K562 (cell line): Measurements from ENCODE around the gene GPR162. TPM values are rescaled to one million over a fixed set of nuclear protein-coding genes. Genes with fewer than 3 reads are reported as not detected.

Experiments used
- GATAD2B ChIP-seq: fragments of 450-650 bp; IDR thresholded peaks from 2 replicates; pipeline ENCODE4 v1.6.1; 2017; ENCODE audit warnings: mild to moderate bottlenecking, borderline replicate concordance
- MCM3 ChIP-seq: fragments of 450-650 bp; IDR thresholded peaks from 2 replicates; pipeline ENCODE4 v1.6.1; 2016
- OTX1 ChIP-seq: fragments of 450-650 bp; formaldehyde crosslinking; IDR thresholded peaks from 2 replicates; pipeline ENCODE4 v1.4.0; 2022; ENCODE audit warnings: mild to moderate bottlenecking
- SREBF2 ChIP-seq: sonication (generic); formaldehyde crosslinking; IDR thresholded peaks from 2 replicates; pipeline ENCODE4 v1.4.0; 2020; ENCODE audit warnings: mild to moderate bottlenecking, missing genetic modification reagents
- ZFPM2 ChIP-seq: fragments of 250-450 bp; sonication (Bioruptor Pico); IDR thresholded peaks from 2 replicates; pipeline ENCODE4 v1.5.1; 2022; ENCODE audit warnings: mild to moderate bottlenecking
- ZNF217 ChIP-seq: sonication (generic); formaldehyde crosslinking; IDR thresholded peaks from 2 replicates; pipeline ENCODE4 v1.8.0; 2022; ENCODE audit warnings: mild to moderate bottlenecking, missing genetic modification reagents
- ZSCAN32 ChIP-seq: fragments of 450-650 bp; formaldehyde crosslinking; IDR thresholded peaks from 2 replicates; pipeline ENCODE4 v1.4.0; 2020; ENCODE audit warnings: mild to moderate bottlenecking, moderate library complexity
- polyA plus RNA-seq, 8 experiments: library from polyadenylated mRNA; depleted of rRNA in 4 of 8; stranded (reverse) in 5 of 8; unstranded in 3 of 8; fragments of >200 nt; fragmentation: Nextera tagmentation in 2 of 8; fragmentation: Illumina TruSeq in 1 of 8; extraction: Ambion mirVana in 2 of 8; extraction: Trizol in 1 of 8; gene quantifications; 2 replicates each; pipeline versions ENCODE4 v1.2.1 to v1.2.3, GENCODE V29; 2011 to 2014; ENCODE audit warnings: inconsistent platforms in 1 of 8, missing spikeins in 1 of 8
- total RNA-seq, 7 experiments: library from RNA; depleted of rRNA in 6 of 7; stranded (reverse); fragments of >200 nt in 6 of 7; fragmentation: Illumina TruSeq in 2 of 7; extraction: Trizol in 2 of 7; gene quantifications; 2 replicates each; pipeline versions ENCODE4 v1.2.1 to v1.2.3, GENCODE V29; 2011 to 2021; ENCODE audit warnings: low replicate concordance in 1 of 7
- TF ChIP-seq, protein P1 (sequence below), 2 experiments: fragments of 450-650 bp in 1 of 2; sonication (generic) in 1 of 2; formaldehyde crosslinking in 1 of 2; IDR thresholded peaks; 2 replicates each; pipeline versions ENCODE4 v1.7.1 to v1.9.0; 2016 to 2022; ENCODE audit warnings: inconsistent platforms in 1 of 2, mild to moderate bottlenecking in 1 of 2, missing genetic modification reagents in 1 of 2
- TF ChIP-seq, protein P2 (sequence below), 2 experiments: fragments of 450-650 bp in 1 of 2; IDR thresholded peaks; 2 replicates each; pipeline ENCODE4 v1.6.1; 2011 to 2017; ENCODE audit warnings: low read depth in 2 of 2, antibody characterized with exemption in 1 of 2, borderline replicate concordance in 1 of 2, low read length in 1 of 2, mild to moderate bottlenecking in 1 of 2, mixed read lengths in 1 of 2; ENCODE audit not compliant: control insufficient read depth in 1 of 2
- TF ChIP-seq, protein P3 (sequence below): fragments of 450-650 bp; IDR thresholded peaks from 2 replicates; pipeline ENCODE4 v1.6.1; 2016; ENCODE audit warnings: borderline replicate concordance
- TF ChIP-seq, protein P4 (sequence below), 2 experiments: fragments of 250-450 bp in 1 of 2; fragments of 450-650 bp in 1 of 2; sonication (Bioruptor Pico) in 1 of 2; IDR thresholded peaks; 2 replicates each; pipeline versions ENCODE4 v1.6.1 to v1.8.0; 2016 to 2021; ENCODE audit warnings: mild to moderate bottlenecking in 2 of 2, moderate library complexity in 2 of 2, missing compliant biosample characterization in 1 of 2, missing genetic modification characterization in 1 of 2

The GPR162 gene
- total and polyA plus RNA-seq, 9 of the 15 experiments (the other 6 are each of a cell fraction or from before 2014, with no cell fraction given): 0.65 to 1.8 (median 1.1) TPM; not detected in 2

DNA sequence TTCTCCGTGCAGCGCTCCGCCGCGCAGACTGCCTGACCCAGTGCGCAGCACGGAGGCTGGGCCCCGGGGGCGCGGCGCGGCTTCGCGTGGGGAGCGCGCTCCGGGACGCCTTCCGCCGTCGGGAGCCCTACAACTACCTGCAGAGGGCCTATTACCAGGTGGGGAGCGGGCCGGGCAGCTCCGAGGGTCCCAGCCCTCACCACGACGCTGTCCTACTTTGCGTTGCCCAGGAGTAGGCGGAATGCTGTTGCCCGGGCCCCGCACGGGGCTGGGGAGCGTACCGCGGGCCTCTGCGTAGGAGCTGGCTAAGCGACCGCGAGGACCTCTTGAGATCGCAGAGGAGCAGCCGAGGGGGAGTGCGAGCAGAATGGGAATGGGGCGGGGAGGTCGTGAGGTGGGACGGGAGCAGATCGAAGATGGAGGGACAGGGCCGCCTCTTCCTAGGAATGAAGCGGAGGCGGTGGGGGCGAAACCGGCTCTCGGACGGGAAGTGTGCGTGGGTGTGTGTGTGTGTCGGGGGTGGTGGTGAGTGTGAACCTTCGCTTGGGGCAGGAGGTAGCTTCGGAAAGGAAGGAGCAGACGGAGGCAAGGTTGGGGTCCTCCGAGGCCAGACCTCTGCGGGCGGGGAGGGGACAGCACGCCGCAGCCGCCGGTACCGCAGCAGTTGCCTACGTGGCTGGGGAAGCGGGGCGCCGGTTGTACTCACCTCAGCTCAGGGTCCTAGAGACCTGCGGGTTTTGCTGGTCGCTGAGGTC is 7.3 kb downstream of the GPR162 start (continued):
- TF ChIP-seq, protein P1, sequence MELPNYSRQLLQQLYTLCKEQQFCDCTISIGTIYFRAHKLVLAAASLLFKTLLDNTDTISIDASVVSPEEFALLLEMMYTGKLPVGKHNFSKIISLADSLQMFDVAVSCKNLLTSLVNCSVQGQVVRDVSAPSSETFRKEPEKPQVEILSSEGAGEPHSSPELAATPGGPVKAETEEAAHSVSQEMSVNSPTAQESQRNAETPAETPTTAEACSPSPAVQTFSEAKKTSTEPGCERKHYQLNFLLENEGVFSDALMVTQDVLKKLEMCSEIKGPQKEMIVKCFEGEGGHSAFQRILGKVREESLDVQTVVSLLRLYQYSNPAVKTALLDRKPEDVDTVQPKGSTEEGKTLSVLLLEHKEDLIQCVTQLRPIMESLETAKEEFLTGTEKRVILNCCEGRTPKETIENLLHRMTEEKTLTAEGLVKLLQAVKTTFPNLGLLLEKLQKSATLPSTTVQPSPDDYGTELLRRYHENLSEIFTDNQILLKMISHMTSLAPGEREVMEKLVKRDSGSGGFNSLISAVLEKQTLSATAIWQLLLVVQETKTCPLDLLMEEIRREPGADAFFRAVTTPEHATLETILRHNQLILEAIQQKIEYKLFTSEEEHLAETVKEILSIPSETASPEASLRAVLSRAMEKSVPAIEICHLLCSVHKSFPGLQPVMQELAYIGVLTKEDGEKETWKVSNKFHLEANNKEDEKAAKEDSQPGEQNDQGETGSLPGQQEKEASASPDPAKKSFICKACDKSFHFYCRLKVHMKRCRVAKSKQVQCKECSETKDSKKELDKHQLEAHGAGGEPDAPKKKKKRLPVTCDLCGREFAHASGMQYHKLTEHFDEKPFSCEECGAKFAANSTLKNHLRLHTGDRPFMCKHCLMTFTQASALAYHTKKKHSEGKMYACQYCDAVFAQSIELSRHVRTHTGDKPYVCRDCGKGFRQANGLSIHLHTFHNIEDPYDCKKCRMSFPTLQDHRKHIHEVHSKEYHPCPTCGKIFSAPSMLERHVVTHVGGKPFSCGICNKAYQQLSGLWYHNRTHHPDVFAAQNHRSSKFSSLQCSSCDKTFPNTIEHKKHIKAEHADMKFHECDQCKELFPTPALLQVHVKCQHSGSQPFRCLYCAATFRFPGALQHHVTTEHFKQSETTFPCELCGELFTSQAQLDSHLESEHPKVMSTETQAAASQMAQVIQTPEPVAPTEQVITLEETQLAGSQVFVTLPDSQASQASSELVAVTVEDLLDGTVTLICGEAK (IDR thresholded peaks at IDR 0.05): peak; percentile 55; the same call in 1 of the 2 replicates
- TF ChIP-seq, protein P1 (CRISPR knock-in tag; IDR thresholded peaks at IDR 0.05): no peak
- TF ChIP-seq, protein P2, sequence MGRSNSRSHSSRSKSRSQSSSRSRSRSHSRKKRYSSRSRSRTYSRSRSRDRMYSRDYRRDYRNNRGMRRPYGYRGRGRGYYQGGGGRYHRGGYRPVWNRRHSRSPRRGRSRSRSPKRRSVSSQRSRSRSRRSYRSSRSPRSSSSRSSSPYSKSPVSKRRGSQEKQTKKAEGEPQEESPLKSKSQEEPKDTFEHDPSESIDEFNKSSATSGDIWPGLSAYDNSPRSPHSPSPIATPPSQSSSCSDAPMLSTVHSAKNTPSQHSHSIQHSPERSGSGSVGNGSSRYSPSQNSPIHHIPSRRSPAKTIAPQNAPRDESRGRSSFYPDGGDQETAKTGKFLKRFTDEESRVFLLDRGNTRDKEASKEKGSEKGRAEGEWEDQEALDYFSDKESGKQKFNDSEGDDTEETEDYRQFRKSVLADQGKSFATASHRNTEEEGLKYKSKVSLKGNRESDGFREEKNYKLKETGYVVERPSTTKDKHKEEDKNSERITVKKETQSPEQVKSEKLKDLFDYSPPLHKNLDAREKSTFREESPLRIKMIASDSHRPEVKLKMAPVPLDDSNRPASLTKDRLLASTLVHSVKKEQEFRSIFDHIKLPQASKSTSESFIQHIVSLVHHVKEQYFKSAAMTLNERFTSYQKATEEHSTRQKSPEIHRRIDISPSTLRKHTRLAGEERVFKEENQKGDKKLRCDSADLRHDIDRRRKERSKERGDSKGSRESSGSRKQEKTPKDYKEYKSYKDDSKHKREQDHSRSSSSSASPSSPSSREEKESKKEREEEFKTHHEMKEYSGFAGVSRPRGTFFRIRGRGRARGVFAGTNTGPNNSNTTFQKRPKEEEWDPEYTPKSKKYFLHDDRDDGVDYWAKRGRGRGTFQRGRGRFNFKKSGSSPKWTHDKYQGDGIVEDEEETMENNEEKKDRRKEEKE (IDR thresholded peaks at IDR 0.05; ENCODE audit: borderline replicate concordance in 1 of 2, control insufficient read depth in 1 of 2, low read depth in 2 of 2, low read length in 1 of 2): no peak
- TF ChIP-seq ZFPM2 (CRISPR knock-in tag) (no peak), SREBF2 (CRISPR knock-in tag) (no peak), OTX1 (CRISPR knock-in tag) (0 out of 2 replicates have a peak, but pooled peaks have one; percentile 1), GATAD2B (no peak), MCM3 (no peak), ZSCAN32 (CRISPR knock-in tag) (no peak), ZNF217 (CRISPR knock-in tag) (no peak)
- TF ChIP-seq, protein P3, sequence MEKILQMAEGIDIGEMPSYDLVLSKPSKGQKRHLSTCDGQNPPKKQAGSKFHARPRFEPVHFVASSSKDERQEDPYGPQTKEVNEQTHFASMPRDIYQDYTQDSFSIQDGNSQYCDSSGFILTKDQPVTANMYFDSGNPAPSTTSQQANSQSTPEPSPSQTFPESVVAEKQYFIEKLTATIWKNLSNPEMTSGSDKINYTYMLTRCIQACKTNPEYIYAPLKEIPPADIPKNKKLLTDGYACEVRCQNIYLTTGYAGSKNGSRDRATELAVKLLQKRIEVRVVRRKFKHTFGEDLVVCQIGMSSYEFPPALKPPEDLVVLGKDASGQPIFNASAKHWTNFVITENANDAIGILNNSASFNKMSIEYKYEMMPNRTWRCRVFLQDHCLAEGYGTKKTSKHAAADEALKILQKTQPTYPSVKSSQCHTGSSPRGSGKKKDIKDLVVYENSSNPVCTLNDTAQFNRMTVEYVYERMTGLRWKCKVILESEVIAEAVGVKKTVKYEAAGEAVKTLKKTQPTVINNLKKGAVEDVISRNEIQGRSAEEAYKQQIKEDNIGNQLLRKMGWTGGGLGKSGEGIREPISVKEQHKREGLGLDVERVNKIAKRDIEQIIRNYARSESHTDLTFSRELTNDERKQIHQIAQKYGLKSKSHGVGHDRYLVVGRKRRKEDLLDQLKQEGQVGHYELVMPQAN: peak; percentile 45; the same call in 1 of the 2 replicates
- TF ChIP-seq, protein P4, sequence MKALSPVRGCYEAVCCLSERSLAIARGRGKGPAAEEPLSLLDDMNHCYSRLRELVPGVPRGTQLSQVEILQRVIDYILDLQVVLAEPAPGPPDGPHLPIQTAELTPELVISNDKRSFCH (CRISPR knock-in tag; IDR thresholded peaks at IDR 0.05): no peak
- TF ChIP-seq, protein P4 (tag; IDR thresholded peaks at IDR 0.05): no peak
